CD4-positive, alpha-beta T cell treated with Interleukin-12 subunit alpha and Interleukin-12 subunit beta, for 1 hour (primary cell): ENCODE data around the gene MAGEB3.
"Not testable (repeated sequence)": the region's sequence is repeated elsewhere in the genome, so short reads cannot be mapped to it uniquely, and the experiment has no call there.

Experiments
- DNase-seq: peaks from one replicate; pipeline ENCODE4 v3.0.0-alpha.2; 2020

Gene MAGEB3

GRCh38 chrX:30230395-30230794, at the start of gene MAGEB3:
Gene MAGEB3 (plus strand): TSS chrX:30230657. CDS start chrX:30235925, 5,268 bp downstream.
- no peak for DNase-seq

DNA sequence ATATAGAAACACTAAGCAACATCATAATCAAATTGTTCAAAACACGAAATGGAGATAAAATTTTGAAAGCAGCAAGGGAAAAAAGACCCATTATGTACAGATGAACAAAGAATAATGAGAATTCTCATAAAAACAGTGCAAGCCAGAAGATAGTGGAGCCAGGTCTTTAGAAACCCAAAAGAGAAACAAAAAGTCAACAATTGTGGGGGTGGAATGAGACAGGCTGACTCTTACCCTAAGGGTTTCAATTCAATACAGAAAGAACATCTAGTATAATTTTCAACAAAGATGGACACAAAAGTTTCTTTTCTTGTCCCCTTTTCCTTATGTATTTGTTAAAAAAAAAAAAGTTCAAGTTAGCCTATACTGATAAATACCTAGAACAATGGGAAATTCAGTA, 49.1 kb upstream of the MAGEB3 start:
- no peak for DNase-seq

DNA sequence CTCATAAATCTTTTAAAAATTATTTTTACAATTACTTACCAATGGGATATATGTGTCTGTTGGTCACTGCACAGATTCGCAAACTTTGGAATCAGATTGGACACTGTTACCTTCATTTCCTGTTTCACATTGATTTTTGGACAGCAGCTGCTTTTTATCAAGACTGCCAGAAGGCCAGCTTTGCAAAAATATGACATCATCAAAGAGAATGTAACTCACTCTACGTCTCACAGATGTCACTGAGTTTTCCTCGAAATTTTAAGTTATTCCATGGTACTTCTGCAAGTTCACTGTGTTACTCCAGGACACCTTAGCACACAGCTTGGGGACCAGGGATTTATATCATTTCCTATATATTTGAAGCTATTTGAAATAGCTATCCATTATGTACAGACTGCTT, 46.9 kb upstream of the MAGEB3 start:
- DNase-seq = no peak

DNA sequence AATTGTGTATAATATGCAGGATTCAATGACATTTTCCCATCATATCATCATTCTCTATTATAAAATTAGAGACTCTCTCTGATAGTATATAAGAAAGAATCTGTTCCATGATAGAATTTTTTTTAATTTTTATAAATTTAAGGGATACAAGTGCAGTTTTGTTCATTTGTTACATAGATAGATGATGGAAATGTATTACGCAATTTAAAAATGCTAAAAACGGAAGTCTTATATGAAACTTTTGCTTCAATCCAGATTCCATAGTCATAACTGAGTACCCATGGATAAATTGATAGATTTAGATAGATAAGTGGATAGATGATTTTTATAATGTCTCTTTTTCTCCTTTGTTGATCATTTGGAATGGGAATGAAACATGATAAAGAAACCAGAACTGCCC, 40.0 kb upstream of the MAGEB3 start:
- DNase-seq = no peak

GRCh38 chrX:30193910-30194309, 36.5 kb upstream of the MAGEB3 start:
- not testable (repeated sequence) for DNase-seq

GRCh38 chrX:30196322-30196721, 34.1 kb upstream of the MAGEB3 start:
- DNase-seq = no peak

- DNase-seq = no peak
These were observed 18.3 kb upstream of the MAGEB3 start for GRCh38 chrX:30212172-30212571.

DNA sequence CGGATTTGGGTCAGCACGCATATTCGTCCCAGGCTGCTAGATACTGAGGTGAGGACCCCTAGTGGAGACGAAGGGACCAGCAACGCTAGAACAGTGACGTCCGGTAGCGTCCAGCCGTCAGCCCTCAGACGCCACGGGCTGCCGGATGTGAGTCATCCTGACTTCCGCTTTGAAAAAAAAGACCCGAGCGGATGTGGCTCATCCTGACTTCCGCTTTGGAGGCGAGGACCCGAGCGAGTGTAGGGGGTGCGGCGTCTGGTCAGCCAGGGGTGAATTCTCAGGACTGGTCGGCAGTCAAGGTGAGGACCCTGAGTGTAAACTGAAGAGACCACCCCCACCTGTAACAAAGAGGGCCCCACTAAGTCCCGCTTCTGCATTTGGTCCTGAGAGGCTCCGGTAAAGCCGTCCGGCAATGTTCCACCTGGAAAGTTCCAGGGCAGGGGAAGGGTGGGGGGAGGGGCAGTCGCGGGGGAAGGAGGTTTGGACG, 15.1 kb upstream of the MAGEB3 start, which contains the start of gene MAGEB2:
Gene MAGEB2, plus strand, starts transcription at position 207 of the 487 bp plus-strand sequence. CDS start 3,018 bp downstream, outside the sequence.
- no peak for DNase-seq

GRCh38 chrX:30217465-30217864, 13.0 kb upstream of the MAGEB3 start:
- no peak for DNase-seq

GRCh38 chrX:30219372-30219771, 11.1 kb upstream of the MAGEB3 start:
- no peak for DNase-seq

- no peak for DNase-seq
These were observed 9.8 kb upstream of the MAGEB3 start for GRCh38 chrX:30220661-30221060.

GRCh38 chrX:30224536-30224935, 5.9 kb upstream of the MAGEB3 start:
- DNase-seq = no peak

- DNase-seq = no peak
These were observed 1.9 kb upstream of the MAGEB3 start for GRCh38 chrX:30228526-30228925.

GRCh38 chrX:30241724-30242415, 11.4 kb downstream of the MAGEB3 start, which contains the start of gene MAGEB4:
Gene MAGEB4 (plus strand): TSS chrX:30242000. CDS start chrX:30242136, 136 bp downstream.
- DNase-seq = no peak

- no peak for DNase-seq
These were observed 16.5 kb downstream of the MAGEB3 start, which contains the start of gene MAGEB1 for GRCh38 chrX:30246769-30247489. Gene MAGEB1 (plus strand): TSS chrX:30247146. CDS start chrX:30250494, 3,348 bp downstream.

DNA sequence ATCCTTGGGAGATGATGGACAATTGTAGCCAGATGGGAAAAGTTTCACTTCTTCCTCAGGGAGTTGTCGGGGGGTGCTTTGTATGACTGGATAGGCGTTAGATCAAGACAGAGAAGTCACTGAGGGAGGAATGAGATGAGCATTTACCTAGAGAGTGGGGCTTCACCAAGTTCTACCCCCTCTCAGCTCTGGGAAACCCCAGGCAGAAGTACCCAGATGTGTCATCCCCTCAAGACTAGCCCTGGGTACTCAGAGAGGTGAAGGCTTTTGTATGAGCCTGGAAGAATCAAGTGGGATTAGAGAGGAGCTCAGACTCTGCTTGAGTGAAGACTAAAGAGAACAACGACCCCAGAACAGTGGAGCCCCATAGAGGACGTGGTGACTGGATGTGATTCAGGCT, 18.4 kb downstream of the MAGEB3 start:
- no peak for DNase-seq

DNA sequence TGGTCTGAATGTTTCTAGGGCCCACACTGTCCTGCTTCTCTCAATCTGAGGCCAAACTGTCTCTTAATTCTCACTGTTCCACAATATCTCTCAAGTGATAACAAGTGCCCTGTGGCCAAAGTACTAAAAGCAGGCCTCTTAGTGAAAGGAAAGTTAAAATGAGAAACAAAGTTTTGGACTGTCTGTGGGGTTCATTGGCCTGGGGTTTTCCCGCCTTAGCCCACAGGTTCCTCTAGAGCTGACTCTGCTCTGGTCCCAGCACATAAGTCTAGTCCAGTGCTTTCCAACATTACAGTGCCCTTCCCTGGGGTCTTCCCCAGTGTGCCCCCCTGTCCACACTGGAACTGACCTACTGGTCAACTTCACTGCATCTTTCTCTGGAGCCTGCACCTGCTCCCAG, 22.8 kb downstream of the MAGEB3 start:
- DNase-seq = no peak

DNA sequence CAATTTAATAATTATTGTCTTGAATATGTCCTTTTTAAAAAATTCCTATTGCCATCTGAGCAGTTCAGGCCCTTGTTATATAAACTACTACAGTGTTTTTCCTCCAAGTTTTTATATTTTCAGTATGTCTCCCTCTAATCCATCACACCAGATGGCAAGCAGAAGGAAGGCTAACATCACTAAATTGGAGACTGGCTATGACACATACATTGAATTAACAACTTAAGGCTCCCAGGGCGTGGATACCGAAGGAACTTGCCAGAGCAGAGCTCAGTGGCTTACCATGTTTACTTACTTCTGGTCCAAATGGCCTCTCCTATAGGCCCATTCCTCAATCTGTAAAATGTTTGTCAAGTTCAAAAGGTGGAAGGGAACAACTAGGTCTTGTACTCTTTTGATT, 29.5 kb downstream of the MAGEB3 start:
- no peak for DNase-seq

- DNase-seq = no peak
These were observed 30.6 kb downstream of the MAGEB3 start for GRCh38 chrX:30261012-30261411.

DNA sequence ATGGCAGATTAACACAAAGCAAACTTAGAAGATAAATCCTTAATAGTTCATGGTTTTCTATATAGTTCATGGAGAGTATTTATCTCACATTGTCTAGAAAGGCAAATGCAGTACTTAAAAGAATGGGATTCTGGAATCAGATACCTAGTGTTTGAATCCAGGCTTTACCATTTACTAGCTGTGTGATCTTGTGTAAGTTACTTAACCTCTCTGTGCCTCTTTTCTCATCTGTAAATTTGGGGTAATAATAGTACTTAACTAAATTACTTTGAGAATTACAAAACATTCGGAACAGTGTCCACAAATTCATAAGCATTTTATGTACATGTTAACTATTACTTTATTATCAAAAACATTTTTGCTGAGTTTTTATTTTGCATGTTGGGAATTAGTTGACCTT, 32.3 kb downstream of the MAGEB3 start:
- no peak for DNase-seq

GRCh38 chrX:30270639-30271038, 40.2 kb downstream of the MAGEB3 start:
- no peak for DNase-seq

DNA sequence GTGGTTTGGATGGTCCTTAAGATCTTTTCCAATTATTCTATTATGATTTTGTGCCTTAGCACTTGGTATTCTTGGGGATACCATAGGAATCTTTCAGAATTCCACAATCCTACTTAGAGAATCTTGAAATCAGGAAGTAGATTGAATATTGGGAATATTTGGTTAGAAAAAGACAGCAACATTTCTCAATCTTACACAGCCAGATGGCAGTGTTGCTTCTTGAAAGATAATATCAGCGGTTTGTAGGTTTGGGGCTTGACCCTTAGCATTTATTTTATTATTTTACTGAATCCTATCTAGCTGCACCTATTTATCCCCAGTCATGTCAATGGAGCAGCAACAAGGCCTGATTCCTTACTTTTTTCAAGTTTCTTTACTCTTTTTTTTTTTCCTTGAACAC, 45.0 kb downstream of the MAGEB3 start:
- no peak for DNase-seq

DNA sequence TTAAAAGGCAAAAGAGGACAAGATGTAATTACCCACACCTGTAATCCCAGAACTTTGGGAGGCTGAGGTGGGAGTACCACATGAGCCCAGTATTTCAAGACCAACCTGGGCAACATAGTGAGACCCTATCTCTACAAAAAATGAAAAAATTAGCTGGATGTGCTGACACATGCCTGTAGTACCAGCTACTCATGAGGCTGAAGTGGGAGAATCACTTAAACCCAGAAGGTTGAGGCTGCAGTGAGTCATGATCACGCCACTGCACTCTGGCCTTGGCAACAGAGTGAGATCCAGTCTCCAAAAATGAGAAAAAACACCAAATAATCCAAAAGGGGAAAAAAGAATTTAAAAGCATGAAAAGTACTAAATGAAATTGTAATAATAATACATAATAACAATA, 47.9 kb downstream of the MAGEB3 start:
- DNase-seq = no peak

- no peak for DNase-seq
These were observed 50.0 kb downstream of the MAGEB3 start for GRCh38 chrX:30280428-30280827.
